OCI-LY3 (cell line): Measurements from ENCODE around the gene UBE2J1.
"Not testable (repeated sequence)": the region's sequence is repeated elsewhere in the genome, so short reads cannot be mapped to it uniquely, and the experiment has no call there.

Experiments
- H2AFZ ChIP-seq: fragments of 200-600, 300-600 bp; shearing (Covaris generic); 2 replicates; pipeline ENCODE4 v1.6.0; 2014; ENCODE audit warnings: antibody characterized with exemption, low read depth, low read length
- H3K27ac ChIP-seq: fragments of 200-600, 300-600 bp; sonication (generic); 2 replicates; pipeline ENCODE4 v1.5.1; 2014; ENCODE audit warnings: mild to moderate bottlenecking, low read length, moderate library complexity, mixed read lengths
- H3K27me3 ChIP-seq: fragments of 200-600, 300-600 bp; sonication (generic); 2 replicates; pipeline ENCODE4 v1.6.1; 2014; ENCODE audit warnings: low read depth, low read length, mixed read lengths
- H3K36me3 ChIP-seq: fragments of 200-600, 300-600 bp; sonication (generic); replicated peaks from 2 replicates; pipeline ENCODE3; 2014; ENCODE audit warnings: low read depth, low read length, mixed read lengths
- H3K4me1 ChIP-seq: fragments of 300-600, 200-600 bp; sonication (generic); 2 replicates; pipeline ENCODE4 v1.6.1; 2014; ENCODE audit warnings: low read length, mixed read lengths
- H3K4me2 ChIP-seq: fragments of 200-600, 300-600 bp; sonication (generic); 2 replicates; pipeline ENCODE4 v1.6.1; 2014; ENCODE audit warnings: low read length, mixed read lengths
- H3K4me3 ChIP-seq: fragments of 300-600, 200-600 bp; sonication (generic); 2 replicates; pipeline ENCODE4 v1.5.1; 2014; ENCODE audit warnings: antibody characterized with exemption, mild to moderate bottlenecking, low read length, moderate library complexity
- H3K79me2 ChIP-seq: fragments of 300-600, 200-600 bp; shearing (Covaris generic); 2 replicates; pipeline ENCODE4 v1.6.1; 2014; ENCODE audit warnings: mild to moderate bottlenecking, low read length, mixed read lengths
- H3K9ac ChIP-seq: fragments of 300-600, 200-600 bp; shearing (Covaris generic); 2 replicates; pipeline ENCODE4 v1.6.0; 2014; ENCODE audit warnings: mild to moderate bottlenecking, low read length, moderate library complexity
- H3K9me3 ChIP-seq: fragments of 200-600, 300-600 bp; shearing (Covaris generic); 2 replicates; pipeline ENCODE4 v1.6.1; 2014; ENCODE audit warnings: low read length, mixed read lengths; ENCODE audit not compliant: insufficient read depth
- H4K20me1 ChIP-seq: fragments of 200-600, 300-600 bp; sonication (generic); 2 replicates; pipeline ENCODE4 v1.6.1; 2016; ENCODE audit warnings: low read length, mixed read lengths; ENCODE audit not compliant: insufficient read depth
- CTCF ChIP-seq: fragments of 200-600, 300-600 bp; sonication (generic); IDR thresholded peaks from 2 replicates; pipeline ENCODE4 v1.5.1; 2014; ENCODE audit warnings: antibody characterized with exemption, low read length, low read depth
- EZH2phosphoT487 ChIP-seq: fragments of 200-600 bp; shearing (Covaris generic); IDR thresholded peaks from 2 replicates; pipeline ENCODE4 v1.6.1; 2018; ENCODE audit warnings: antibody characterized with exemption, mixed run types, low read depth

The UBE2J1 gene

GRCh38 chr6:89352278-89353117 is at the start of gene UBE2J1:
TSS of gene UBE2J1 (minus strand) at chr6:89352722. CDS start at chr6:89352569, 153 bp downstream.
- Histone ChIP-seq H4K20me1 (peaks cover 28% of the 10 kb centered on the region), H3K4me3 (peak within 1 kb of the TSS; percentile 93), H3K9me3 (no peaks in the 10 kb centered on the region), H3K27me3 (no peaks in the 10 kb centered on the region), H3K79me2 (peaks cover 53% of the 10 kb centered on the region), H3K27ac (peak within 1 kb of the TSS; percentile 66), H2AFZ (peak within 1 kb of the TSS; percentile 73; the same call in 1 of the 2 replicates), H3K4me2 (peak within 1 kb of the TSS; percentile 86), H3K36me3 (peaks cover 11% of the 10 kb centered on the region), H3K9ac (peak within 1 kb of the TSS; percentile 85), H3K4me1 (peaks cover 55% of the 10 kb centered on the region)
- TF ChIP-seq CTCF (no peak), EZH2phosphoT487 (no peak)

GRCh38 chr6:89400912-89401399 is 48.4 kb upstream of the UBE2J1 start:
- Histone ChIP-seq H3K79me2 (no peaks in the 10 kb centered on the region), H2AFZ (no peak overlapping the region), H3K36me3 (no peaks in the 10 kb centered on the region), H3K27me3 (no peaks in the 10 kb centered on the region), H3K4me3 (no peak overlapping the region), H4K20me1 (0 out of 2 replicates have a peak, but pooled peaks cover 5% of the 10 kb centered on the region), H3K4me1 (no peaks in the 10 kb centered on the region), H3K4me2 (no peak overlapping the region), H3K27ac (no peak overlapping the region), H3K9ac (no peak overlapping the region), H3K9me3 (no peaks in the 10 kb centered on the region)
- TF ChIP-seq CTCF (no peak), EZH2phosphoT487 (no peak)

GRCh38 chr6:89400050-89400449 is 47.5 kb upstream of the UBE2J1 start:
- Histone ChIP-seq H4K20me1 (0 out of 2 replicates have a peak, but pooled peaks cover 5% of the 10 kb centered on the region), H3K36me3 (no peaks in the 10 kb centered on the region), H3K4me1 (no peaks in the 10 kb centered on the region), H3K27me3 (no peaks in the 10 kb centered on the region), H3K9ac (no peak overlapping the region), H3K79me2 (no peaks in the 10 kb centered on the region), H3K4me2 (no peak overlapping the region), H3K9me3 (no peaks in the 10 kb centered on the region), H2AFZ (no peak overlapping the region), H3K27ac (no peak overlapping the region), H3K4me3 (no peak overlapping the region)
- no peak for TF ChIP-seq CTCF
- TF ChIP-seq EZH2phosphoT487: no peak

- Histone ChIP-seq H3K27me3 (0 out of 2 replicates have a peak, but pooled peaks cover under 1% of the 10 kb centered on the region), H3K9me3 (no peaks in the 10 kb centered on the region), H2AFZ (no peak overlapping the region), H3K4me1 (no peaks in the 10 kb centered on the region), H3K4me2 (no peak overlapping the region), H3K4me3 (no peak overlapping the region), H3K36me3 (no peaks in the 10 kb centered on the region), H4K20me1 (0 out of 2 replicates have a peak, but pooled peaks cover 5% of the 10 kb centered on the region), H3K9ac (no peak overlapping the region), H3K27ac (no peak overlapping the region), H3K79me2 (no peaks in the 10 kb centered on the region)
- TF ChIP-seq CTCF (no peak), EZH2phosphoT487 (no peak)
Measured at GRCh38 chr6:89398762-89399525, 46.4 kb upstream of the UBE2J1 start.

GRCh38 chr6:89397884-89398283 is 45.4 kb upstream of the UBE2J1 start:
- H2AFZ ChIP-seq, H3K36me3 ChIP-seq, H3K4me3 ChIP-seq, H3K4me2 ChIP-seq, H3K9me3 ChIP-seq, H3K27ac ChIP-seq, H3K9ac ChIP-seq, H3K4me1 ChIP-seq, H3K79me2 ChIP-seq: not testable (repeated sequence)
- H3K27me3 ChIP-seq: peaks cover 11% of the 10 kb centered on the region
- H4K20me1 ChIP-seq: 0 out of 2 replicates have a peak, but pooled peaks cover 11% of the 10 kb centered on the region
